Measurements from ENCODE around the gene ADA. TPM values are rescaled to one million over a fixed set of nuclear protein-coding genes. Genes with fewer than 3 reads are reported as not detected.

Gene ADA
- total RNA-seq, 1 donor from 2014 or later = 5.8 TPM

- DNase-seq (no peak), ATAC-seq (peak; percentile 3)
- intact Hi-C loops (cut with DNase I) = loop anchor here (10.0 kb wide), 1 partner anchor 74 kb away; no protein-coding TSS in a partner anchor
- Histone ChIP-seq H3K27me3 (no peaks in the 10 kb centered on the region), H3K9me3 (no peaks in the 10 kb centered on the region), H3K36me3 (peaks cover 9% of the 10 kb centered on the region), H3K27ac (peak overlapping the region; percentile 69), H3K4me1 (peaks cover 33% of the 10 kb centered on the region), H3K4me3 (no peak overlapping the region)
- TF ChIP-seq CTCF (IDR thresholded peaks at IDR 0.05) = no peak
Measured at GRCh38 chr20:44609006-44609515, 42.4 kb downstream of the ADA start.

- H3K27me3 ChIP-seq = no peaks in the 10 kb centered on the region
- no peaks in the 10 kb centered on the region for H3K36me3 ChIP-seq
- H3K27ac ChIP-seq = no peak overlapping the region
- no peak overlapping the region for H3K4me3 ChIP-seq
- no peaks in the 10 kb centered on the region for H3K9me3 ChIP-seq
- H3K4me1 ChIP-seq = peaks cover 49% of the 10 kb centered on the region
- DNase-seq (no peak), ATAC-seq (no peak)
- intact Hi-C loops (cut with DNase I) = loop anchor here (10.0 kb wide), 1 partner anchor 72 kb away; no protein-coding TSS in a partner anchor
- TF ChIP-seq CTCF (IDR thresholded peaks at IDR 0.05) = no peak
Measured at GRCh38 chr20:44606725-44607441, 44.6 kb downstream of the ADA start.

GRCh38 chr20:44603327-44603726 lies 48.2 kb downstream of the ADA start:
- ATAC-seq (no peak), DNase-seq (no peak)
- TF ChIP-seq CTCF (IDR thresholded peaks at IDR 0.05) = no peak
- H3K27ac ChIP-seq = peak overlapping the region; percentile 79
- H3K4me1 ChIP-seq = peaks cover 61% of the 10 kb centered on the region
- intact Hi-C loops (cut with DNase I) = loop anchor here (10.0 kb wide), 1 partner anchor 69 kb away; no protein-coding TSS in a partner anchor
- no peak overlapping the region for H3K4me3 ChIP-seq
- no peaks in the 10 kb centered on the region for H3K36me3 ChIP-seq
- no peaks in the 10 kb centered on the region for H3K9me3 ChIP-seq
- no peaks in the 10 kb centered on the region for H3K27me3 ChIP-seq

- no peak for TF ChIP-seq CTCF (IDR thresholded peaks at IDR 0.05)
- Histone ChIP-seq H3K27me3 (no peaks in the 10 kb centered on the region), H3K4me3 (no peak overlapping the region), H3K9me3 (no peaks in the 10 kb centered on the region), H3K27ac (peak overlapping the region; percentile 79), H3K36me3 (no peaks in the 10 kb centered on the region), H3K4me1 (peaks cover 75% of the 10 kb centered on the region)
- no peak for DNase-seq
- intact Hi-C loops (cut with DNase I) = loop anchor here (10.0 kb wide), 1 partner anchor 67 kb away; no protein-coding TSS in a partner anchor
- ATAC-seq = peak; percentile 35
Measured at GRCh38 chr20:44601801-44602204, 49.7 kb downstream of the ADA start.

- peak overlapping the region; percentile 79 for H3K27ac ChIP-seq
Measured at GRCh38 chr20:44601236-44601671, 50.2 kb downstream of the ADA start.

More at GRCh38 chr20:44601236-44601671, 50.2 kb downstream of the ADA start:
- H3K27me3 ChIP-seq = no peaks in the 10 kb centered on the region
- H3K4me3 ChIP-seq = no peak overlapping the region
- DNase-seq (no peak), ATAC-seq (no peak)
- no peaks in the 10 kb centered on the region for H3K36me3 ChIP-seq
- no peak for TF ChIP-seq CTCF (IDR thresholded peaks at IDR 0.05)
- H3K9me3 ChIP-seq = no peaks in the 10 kb centered on the region
- H3K4me1 ChIP-seq = peaks cover 80% of the 10 kb centered on the region
- intact Hi-C loops (cut with DNase I) = loop anchor here (10.0 kb wide), 1 partner anchor 66 kb away; no protein-coding TSS in a partner anchor

All from upper lobe of right lung (tissue), 1 donor.